Measurements from ENCODE around the gene HFE.

GRCh38 chr6:26053992-26054780 lies 33.0 kb upstream of the HFE start:
- TF ChIP-seq CTCF (IDR thresholded peaks at IDR 0.05) (no peak), POLR2A (IDR thresholded peaks at IDR 0.05) (no peak)

Measured in adrenal gland (tissue), 5 donors.